ENCODE measurements around the gene RAB7A. TPM values are rescaled to one million over a fixed set of nuclear protein-coding genes. Genes with fewer than 3 reads are reported as not detected.

Gene RAB7A
- total RNA-seq, 1 experiment from 2014 or later = 233 TPM

DNA sequence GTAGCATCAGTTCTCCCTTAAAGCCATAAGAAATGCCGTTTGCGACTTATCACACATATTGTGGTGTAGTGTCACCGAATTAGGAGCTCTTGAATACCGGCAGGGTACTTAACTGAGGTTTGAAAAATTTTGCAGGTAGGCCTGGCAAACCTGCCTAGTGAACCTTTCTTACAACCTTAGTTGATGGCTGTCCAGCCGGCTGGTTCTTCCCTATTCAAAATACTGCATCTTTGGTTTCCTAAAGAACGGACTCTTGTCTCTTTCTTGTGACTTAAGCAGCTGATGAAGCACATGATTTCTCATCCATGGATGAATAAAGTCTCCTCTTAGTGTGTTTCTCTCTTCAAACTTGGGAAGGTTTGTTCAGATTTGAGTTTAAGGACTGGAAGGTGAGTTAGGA is 1.5 kb downstream of the RAB7A start:
- intact Hi-C loops (cut with micrococcal nuclease) = loop anchor here (5.0 kb wide), 1 partner anchor 45 kb away; no protein-coding TSS in a partner anchor
- ChIA-PET RAD21 (ENCODE audit: low non-redundant PET in 1 of 2, low total read pairs in 2 of 2, uncharacterized antibody in 2 of 2, unreplicated experiment in 2 of 2) (no interaction called here), POLR2A (no interaction called here), CTCF (no interaction called here)
- no peak for DNase-seq (ENCODE audit: low read depth, low spot score)
- H3K4me2 ChIP-seq (ENCODE audit: low read length) = peak overlapping the region; percentile 74
- no peaks in the 10 kb centered on the region for H3K36me3 ChIP-seq (ENCODE audit: control insufficient read depth in 1 of 2, insufficient read depth in 2 of 2, low read length in 2 of 2)
- no peaks in the 10 kb centered on the region for H3K9me3 ChIP-seq (ENCODE audit: control insufficient read depth in 1 of 2, insufficient read depth in 1 of 2, low read depth in 1 of 2, low read length in 2 of 2)
- TF ChIP-seq, protein P1, sequence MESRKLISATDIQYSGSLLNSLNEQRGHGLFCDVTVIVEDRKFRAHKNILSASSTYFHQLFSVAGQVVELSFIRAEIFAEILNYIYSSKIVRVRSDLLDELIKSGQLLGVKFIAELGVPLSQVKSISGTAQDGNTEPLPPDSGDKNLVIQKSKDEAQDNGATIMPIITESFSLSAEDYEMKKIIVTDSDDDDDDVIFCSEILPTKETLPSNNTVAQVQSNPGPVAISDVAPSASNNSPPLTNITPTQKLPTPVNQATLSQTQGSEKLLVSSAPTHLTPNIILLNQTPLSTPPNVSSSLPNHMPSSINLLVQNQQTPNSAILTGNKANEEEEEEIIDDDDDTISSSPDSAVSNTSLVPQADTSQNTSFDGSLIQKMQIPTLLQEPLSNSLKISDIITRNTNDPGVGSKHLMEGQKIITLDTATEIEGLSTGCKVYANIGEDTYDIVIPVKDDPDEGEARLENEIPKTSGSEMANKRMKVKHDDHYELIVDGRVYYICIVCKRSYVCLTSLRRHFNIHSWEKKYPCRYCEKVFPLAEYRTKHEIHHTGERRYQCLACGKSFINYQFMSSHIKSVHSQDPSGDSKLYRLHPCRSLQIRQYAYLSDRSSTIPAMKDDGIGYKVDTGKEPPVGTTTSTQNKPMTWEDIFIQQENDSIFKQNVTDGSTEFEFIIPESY (IDR thresholded peaks at IDR 0.05; ENCODE audit: extremely low read depth, insufficient replicate concordance, low read length) = no peak
- TF ChIP-seq SP1 (IDR thresholded peaks at IDR 0.05; ENCODE audit: low read depth) = no peak
- TF ChIP-seq EZH2phosphoT487 (IDR thresholded peaks at IDR 0.05; ENCODE audit: borderline replicate concordance) = no peak
- TF ChIP-seq, protein P2, sequence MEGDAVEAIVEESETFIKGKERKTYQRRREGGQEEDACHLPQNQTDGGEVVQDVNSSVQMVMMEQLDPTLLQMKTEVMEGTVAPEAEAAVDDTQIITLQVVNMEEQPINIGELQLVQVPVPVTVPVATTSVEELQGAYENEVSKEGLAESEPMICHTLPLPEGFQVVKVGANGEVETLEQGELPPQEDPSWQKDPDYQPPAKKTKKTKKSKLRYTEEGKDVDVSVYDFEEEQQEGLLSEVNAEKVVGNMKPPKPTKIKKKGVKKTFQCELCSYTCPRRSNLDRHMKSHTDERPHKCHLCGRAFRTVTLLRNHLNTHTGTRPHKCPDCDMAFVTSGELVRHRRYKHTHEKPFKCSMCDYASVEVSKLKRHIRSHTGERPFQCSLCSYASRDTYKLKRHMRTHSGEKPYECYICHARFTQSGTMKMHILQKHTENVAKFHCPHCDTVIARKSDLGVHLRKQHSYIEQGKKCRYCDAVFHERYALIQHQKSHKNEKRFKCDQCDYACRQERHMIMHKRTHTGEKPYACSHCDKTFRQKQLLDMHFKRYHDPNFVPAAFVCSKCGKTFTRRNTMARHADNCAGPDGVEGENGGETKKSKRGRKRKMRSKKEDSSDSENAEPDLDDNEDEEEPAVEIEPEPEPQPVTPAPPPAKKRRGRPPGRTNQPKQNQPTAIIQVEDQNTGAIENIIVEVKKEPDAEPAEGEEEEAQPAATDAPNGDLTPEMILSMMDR (IDR thresholded peaks at IDR 0.05 in 2 of 3, conservative IDR thresholded peaks at IDR 0.05 in 1 of 3; ENCODE audit: borderline replicate concordance in 1 of 3, insufficient read depth in 1 of 3, low read depth in 2 of 3, low read length in 2 of 3) = no peak
- TF ChIP-seq, protein P3, sequence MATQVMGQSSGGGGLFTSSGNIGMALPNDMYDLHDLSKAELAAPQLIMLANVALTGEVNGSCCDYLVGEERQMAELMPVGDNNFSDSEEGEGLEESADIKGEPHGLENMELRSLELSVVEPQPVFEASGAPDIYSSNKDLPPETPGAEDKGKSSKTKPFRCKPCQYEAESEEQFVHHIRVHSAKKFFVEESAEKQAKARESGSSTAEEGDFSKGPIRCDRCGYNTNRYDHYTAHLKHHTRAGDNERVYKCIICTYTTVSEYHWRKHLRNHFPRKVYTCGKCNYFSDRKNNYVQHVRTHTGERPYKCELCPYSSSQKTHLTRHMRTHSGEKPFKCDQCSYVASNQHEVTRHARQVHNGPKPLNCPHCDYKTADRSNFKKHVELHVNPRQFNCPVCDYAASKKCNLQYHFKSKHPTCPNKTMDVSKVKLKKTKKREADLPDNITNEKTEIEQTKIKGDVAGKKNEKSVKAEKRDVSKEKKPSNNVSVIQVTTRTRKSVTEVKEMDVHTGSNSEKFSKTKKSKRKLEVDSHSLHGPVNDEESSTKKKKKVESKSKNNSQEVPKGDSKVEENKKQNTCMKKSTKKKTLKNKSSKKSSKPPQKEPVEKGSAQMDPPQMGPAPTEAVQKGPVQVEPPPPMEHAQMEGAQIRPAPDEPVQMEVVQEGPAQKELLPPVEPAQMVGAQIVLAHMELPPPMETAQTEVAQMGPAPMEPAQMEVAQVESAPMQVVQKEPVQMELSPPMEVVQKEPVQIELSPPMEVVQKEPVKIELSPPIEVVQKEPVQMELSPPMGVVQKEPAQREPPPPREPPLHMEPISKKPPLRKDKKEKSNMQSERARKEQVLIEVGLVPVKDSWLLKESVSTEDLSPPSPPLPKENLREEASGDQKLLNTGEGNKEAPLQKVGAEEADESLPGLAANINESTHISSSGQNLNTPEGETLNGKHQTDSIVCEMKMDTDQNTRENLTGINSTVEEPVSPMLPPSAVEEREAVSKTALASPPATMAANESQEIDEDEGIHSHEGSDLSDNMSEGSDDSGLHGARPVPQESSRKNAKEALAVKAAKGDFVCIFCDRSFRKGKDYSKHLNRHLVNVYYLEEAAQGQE (IDR thresholded peaks at IDR 0.05; ENCODE audit: low read depth) = no peak
- TF ChIP-seq FOSL1 (IDR thresholded peaks at IDR 0.05; ENCODE audit: low read depth) = no peak
- TF ChIP-seq CBX3 (IDR thresholded peaks at IDR 0.05; ENCODE audit: low read depth) = no peak
- TF ChIP-seq RAD21 (IDR thresholded peaks at IDR 0.05; ENCODE audit: low read depth) = no peak
- TF ChIP-seq SIN3A (IDR thresholded peaks at IDR 0.05; ENCODE audit: low read depth) = no peak
- TF ChIP-seq POLR2AphosphoS5 (IDR thresholded peaks at IDR 0.05; ENCODE audit: low read depth, low read length) = no peak
- TF ChIP-seq, protein P4, sequence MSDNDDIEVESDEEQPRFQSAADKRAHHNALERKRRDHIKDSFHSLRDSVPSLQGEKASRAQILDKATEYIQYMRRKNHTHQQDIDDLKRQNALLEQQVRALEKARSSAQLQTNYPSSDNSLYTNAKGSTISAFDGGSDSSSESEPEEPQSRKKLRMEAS (IDR thresholded peaks at IDR 0.05) = no peak
- TF ChIP-seq CEBPB (IDR thresholded peaks at IDR 0.05; ENCODE audit: low read depth) = no peak
- no peak for ATAC-seq
- peaks cover 35% of the 10 kb centered on the region for H4K20me1 ChIP-seq (ENCODE audit: insufficient read depth)
- no peak overlapping the region for H2AFZ ChIP-seq (ENCODE audit: low read depth, low read length, poor library complexity, severe bottlenecking)
- H3K27ac ChIP-seq (ENCODE audit: low read depth, low read length) = no peak overlapping the region
- peaks cover 10 to 25% of the 10 kb centered on the region in 2 experiments for H3K4me1 ChIP-seq (ENCODE audit: control insufficient read depth in 1 of 2, insufficient read depth in 2 of 2, low read length in 2 of 2)
- H3K9me2 ChIP-seq (ENCODE audit: insufficient read depth) = no peaks in the 10 kb centered on the region
- H3K27me3 ChIP-seq (ENCODE audit: insufficient read depth, low read length) = no peaks in the 10 kb centered on the region
- peak overlapping the region; percentile 86 to 91 for H3K4me3 ChIP-seq (replicated peaks in 1 of 2; ENCODE audit: low read depth in 1 of 2, low read length in 2 of 2)
- peaks cover 65% of the 10 kb centered on the region for H3K79me2 ChIP-seq (ENCODE audit: insufficient read depth, low read length)
- TSS peak; percentile 46 for BruUV-seq (replicated peaks)
- peak overlapping the region; percentile 97 for H3K9ac ChIP-seq (ENCODE audit: low read length)

Measured in HCT116 (cell line).